ENCODE data around the gene DIAPH3.

DIAPH3 gene

GRCh38 chr13:59787679-59788078, 376.0 kb downstream of the DIAPH3 start:
- no peak for DNase-seq (ENCODE audit: low read depth in 1 of 2, low spot score in 1 of 2)

- no peak for DNase-seq (ENCODE audit: low read depth in 1 of 2, low spot score in 1 of 2)
Measured at GRCh38 chr13:59782696-59783095, 381.0 kb downstream of the DIAPH3 start.

GRCh38 chr13:59780058-59780457, 383.7 kb downstream of the DIAPH3 start:
- no peak for DNase-seq (ENCODE audit: low read depth in 1 of 2, low spot score in 1 of 2)

GRCh38 chr13:59776924-59777690, 386.6 kb downstream of the DIAPH3 start:
- no peak for DNase-seq (ENCODE audit: low read depth in 1 of 2, low spot score in 1 of 2)

GRCh38 chr13:59774491-59774971, 389.2 kb downstream of the DIAPH3 start:
- no peak for DNase-seq (ENCODE audit: low read depth in 1 of 2, low spot score in 1 of 2)

- no peak for DNase-seq (ENCODE audit: low read depth in 1 of 2, low spot score in 1 of 2)
Measured at GRCh38 chr13:59771272-59771671, 392.5 kb downstream of the DIAPH3 start.

- DNase-seq (ENCODE audit: low read depth in 1 of 2, low spot score in 1 of 2), result no peak
Measured at GRCh38 chr13:59770451-59770850, 393.3 kb downstream of the DIAPH3 start.

- no peak for DNase-seq (ENCODE audit: low read depth in 1 of 2, low spot score in 1 of 2)
Measured at GRCh38 chr13:59766236-59766635, 397.5 kb downstream of the DIAPH3 start.

- no peak for DNase-seq (ENCODE audit: low read depth in 1 of 2, low spot score in 1 of 2)
Measured at GRCh38 chr13:59755632-59756290, 408.0 kb downstream of the DIAPH3 start.

- no peak for DNase-seq (ENCODE audit: low read depth in 1 of 2, low spot score in 1 of 2)
Measured at GRCh38 chr13:59754411-59754810, 409.3 kb downstream of the DIAPH3 start.

- no peak for DNase-seq (ENCODE audit: low read depth in 1 of 2, low spot score in 1 of 2)
Measured at GRCh38 chr13:59750860-59751259, 412.9 kb downstream of the DIAPH3 start.

GRCh38 chr13:59748046-59748445, 415.7 kb downstream of the DIAPH3 start:
- DNase-seq (ENCODE audit: low read depth in 1 of 2, low spot score in 1 of 2), result no peak

GRCh38 chr13:59747529-59747928, 416.2 kb downstream of the DIAPH3 start:
- DNase-seq (ENCODE audit: low read depth in 1 of 2, low spot score in 1 of 2), result no peak

- DNase-seq (ENCODE audit: low read depth in 1 of 2, low spot score in 1 of 2), result no peak
Measured at GRCh38 chr13:59746291-59746962, 417.3 kb downstream of the DIAPH3 start.

- no peak for DNase-seq (ENCODE audit: low read depth in 1 of 2, low spot score in 1 of 2)
Measured at GRCh38 chr13:59745392-59745788, 418.3 kb downstream of the DIAPH3 start.

- no peak for DNase-seq (ENCODE audit: low read depth in 1 of 2, low spot score in 1 of 2)
Measured at GRCh38 chr13:59744747-59745391, 418.9 kb downstream of the DIAPH3 start.

GRCh38 chr13:59743195-59743594, 420.5 kb downstream of the DIAPH3 start:
- no peak for DNase-seq (ENCODE audit: low read depth in 1 of 2, low spot score in 1 of 2)

- no peak for DNase-seq (ENCODE audit: low read depth in 1 of 2, low spot score in 1 of 2)
Measured at GRCh38 chr13:59742467-59742866, 421.3 kb downstream of the DIAPH3 start.

- DNase-seq (ENCODE audit: low read depth in 1 of 2, low spot score in 1 of 2), result no peak
Measured at GRCh38 chr13:59738921-59739320, 424.8 kb downstream of the DIAPH3 start.

- DNase-seq (ENCODE audit: low read depth in 1 of 2, low spot score in 1 of 2), result no peak
Measured at GRCh38 chr13:59734393-59734792, 429.3 kb downstream of the DIAPH3 start.

- no peak for DNase-seq (ENCODE audit: low read depth in 1 of 2, low spot score in 1 of 2)
Measured at GRCh38 chr13:59733744-59734143, 430.0 kb downstream of the DIAPH3 start.

GRCh38 chr13:59730026-59730425, 433.7 kb downstream of the DIAPH3 start:
- DNase-seq (ENCODE audit: low read depth in 1 of 2, low spot score in 1 of 2), result no peak
